Stimulated activated CD4-positive, alpha-beta T cell treated with anti-CD3 and anti-CD28 coated beads, Interleukin-4, amount 100 ng/mL, for 48 hours (primary cell): Measurements from ENCODE around the gene DLL1.
"Not testable (repeated sequence)": the region's sequence is repeated elsewhere in the genome, so short reads cannot be mapped to it uniquely, and the experiment has no call there.

Experiments
- DNase-seq, 2 donors: peaks; one replicate each; pipeline ENCODE4 v3.0.0-alpha.2; 2020; ENCODE audit warnings: low read depth in 2 of 2

DLL1 gene

DNA sequence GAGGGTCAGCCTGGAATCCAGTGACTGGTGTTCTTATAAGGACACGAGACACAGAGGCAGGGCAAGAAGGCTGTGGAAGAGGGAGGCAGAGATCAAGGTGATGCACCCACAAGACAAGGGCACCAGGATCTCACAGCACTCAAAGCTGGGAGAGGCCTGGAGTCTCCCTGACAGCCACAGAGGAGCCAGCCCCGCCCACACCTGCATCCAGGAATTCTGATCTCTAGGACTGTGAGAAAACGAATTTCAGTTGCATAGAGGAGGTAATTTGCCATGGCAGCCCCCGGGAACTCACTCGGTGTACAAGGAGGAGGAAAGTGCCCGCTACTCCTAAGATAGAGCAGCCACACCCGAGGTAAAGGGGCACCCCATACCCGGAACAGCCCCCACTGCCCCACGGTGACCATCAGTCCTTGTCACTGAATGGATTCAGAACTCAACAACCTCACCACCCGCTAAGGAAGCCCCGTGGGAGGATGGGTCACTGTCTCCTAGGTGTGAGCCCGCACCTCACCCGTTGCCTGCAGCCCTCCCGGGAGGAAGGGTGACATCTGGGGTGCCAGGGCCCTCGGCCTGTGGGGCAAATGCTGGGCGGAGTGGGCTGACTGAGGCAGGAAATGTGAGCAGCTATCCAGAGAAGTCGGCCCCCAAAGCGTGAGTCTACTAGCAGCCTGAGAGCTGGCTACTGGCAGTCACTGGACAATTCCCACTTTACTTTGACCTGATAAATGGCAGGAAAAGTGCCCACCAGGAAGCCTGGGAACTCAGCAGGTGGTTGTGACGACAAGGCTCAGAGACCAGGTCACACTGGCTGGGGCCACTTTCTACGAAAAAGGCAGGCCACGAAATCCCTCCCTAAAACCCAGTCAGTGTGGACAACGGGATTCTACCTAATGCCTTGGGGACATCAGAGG lies 22.4 kb downstream of the DLL1 start:
- DNase-seq = no peak

DNA sequence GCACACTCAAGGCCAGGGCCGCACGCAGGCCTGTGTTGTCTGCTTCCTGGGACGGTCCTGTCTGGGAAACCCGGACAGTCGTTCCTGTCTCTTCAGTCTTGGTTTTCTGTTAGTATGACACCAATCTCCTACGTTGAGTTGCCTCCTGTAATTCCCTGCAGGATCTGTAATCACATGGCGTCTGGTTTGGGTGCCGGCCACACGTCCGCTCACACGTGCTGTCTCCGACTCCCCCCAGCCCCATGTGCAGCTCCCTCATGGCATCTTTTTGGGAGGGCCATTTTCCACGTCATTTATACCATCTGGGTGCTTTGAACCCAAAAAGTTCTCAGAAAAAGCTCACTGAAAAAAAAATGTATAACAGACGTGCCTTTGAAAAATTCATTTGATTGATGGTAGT lies 23.2 kb downstream of the DLL1 start:
- DNase-seq = no peak

GRCh38 chr6:170266061-170266825 lies 24.6 kb downstream of the DLL1 start:
- DNase-seq = no peak

DNA sequence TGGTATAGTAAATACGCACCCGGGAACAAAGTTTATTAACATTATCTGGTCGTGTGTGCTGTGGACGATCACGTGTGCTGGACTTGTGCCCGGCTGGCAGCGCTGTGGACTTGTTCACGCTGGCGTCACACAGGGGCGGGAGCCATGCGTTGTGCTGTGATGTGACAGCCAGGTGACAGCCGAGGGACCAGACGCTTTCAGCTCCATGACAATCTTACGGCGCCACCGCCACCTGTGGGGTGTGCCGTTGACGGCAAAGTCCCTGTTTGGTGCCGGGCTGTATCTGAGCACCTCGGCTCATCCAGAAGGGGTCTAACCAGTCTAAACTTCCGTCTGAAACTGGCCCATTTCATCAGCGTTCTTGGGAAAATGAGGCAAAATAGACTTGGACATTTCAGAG lies 25.2 kb downstream of the DLL1 start:
- no peak for DNase-seq

DNA sequence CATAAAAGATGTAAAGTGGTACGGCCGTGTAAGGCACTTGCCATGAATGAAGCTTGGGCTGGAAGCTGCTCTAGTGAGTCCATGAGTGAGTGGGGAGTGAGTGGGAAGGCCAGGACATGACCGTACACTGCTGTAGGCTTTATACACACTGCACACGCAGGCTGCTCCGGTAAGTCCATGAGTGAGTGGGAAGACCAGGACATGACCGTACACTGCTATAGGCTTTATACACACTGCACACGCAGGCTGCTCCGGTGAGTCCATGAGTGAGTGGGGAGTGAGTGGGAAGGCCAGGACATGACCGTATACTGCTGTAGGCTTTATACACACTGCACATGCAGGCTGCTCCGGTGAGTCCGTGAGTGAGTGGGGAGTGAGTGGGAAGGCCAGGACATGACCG lies 26.2 kb downstream of the DLL1 start:
- DNase-seq = not testable (repeated sequence)

GRCh38 chr6:170264086-170264485 lies 26.8 kb downstream of the DLL1 start:
- no peak for DNase-seq

GRCh38 chr6:170263410-170263809 lies 27.5 kb downstream of the DLL1 start:
- no peak for DNase-seq

DNA sequence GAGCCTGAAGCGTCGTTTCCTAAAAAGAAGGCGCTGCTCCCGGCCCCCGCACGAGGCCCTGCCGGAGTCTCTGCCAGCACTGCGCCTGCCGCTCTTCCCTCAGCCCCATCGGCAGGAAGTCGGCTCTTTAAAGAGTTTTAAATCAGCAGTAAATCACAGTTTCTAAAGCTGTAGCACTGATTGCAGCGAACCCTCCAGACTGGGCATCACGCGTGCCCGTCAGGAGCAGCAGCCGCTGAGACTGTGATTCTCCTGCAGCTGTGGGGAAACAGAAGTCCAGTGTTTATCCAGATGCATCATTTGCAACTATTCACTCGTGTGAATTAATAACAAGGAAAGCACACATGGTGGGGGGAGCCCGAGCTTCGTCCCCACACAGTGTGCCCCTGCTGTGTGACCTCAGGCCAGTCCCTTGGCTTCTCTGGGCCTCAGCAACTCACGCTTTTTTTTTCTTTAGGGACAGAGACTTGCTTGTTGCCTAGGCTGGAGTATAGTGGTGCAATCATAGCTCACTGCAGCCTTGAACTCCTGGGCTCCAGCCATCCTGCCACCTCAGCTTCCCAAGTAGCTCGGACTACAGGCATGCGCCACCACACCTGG lies 28.3 kb downstream of the DLL1 start:
- DNase-seq = no peak

DNA sequence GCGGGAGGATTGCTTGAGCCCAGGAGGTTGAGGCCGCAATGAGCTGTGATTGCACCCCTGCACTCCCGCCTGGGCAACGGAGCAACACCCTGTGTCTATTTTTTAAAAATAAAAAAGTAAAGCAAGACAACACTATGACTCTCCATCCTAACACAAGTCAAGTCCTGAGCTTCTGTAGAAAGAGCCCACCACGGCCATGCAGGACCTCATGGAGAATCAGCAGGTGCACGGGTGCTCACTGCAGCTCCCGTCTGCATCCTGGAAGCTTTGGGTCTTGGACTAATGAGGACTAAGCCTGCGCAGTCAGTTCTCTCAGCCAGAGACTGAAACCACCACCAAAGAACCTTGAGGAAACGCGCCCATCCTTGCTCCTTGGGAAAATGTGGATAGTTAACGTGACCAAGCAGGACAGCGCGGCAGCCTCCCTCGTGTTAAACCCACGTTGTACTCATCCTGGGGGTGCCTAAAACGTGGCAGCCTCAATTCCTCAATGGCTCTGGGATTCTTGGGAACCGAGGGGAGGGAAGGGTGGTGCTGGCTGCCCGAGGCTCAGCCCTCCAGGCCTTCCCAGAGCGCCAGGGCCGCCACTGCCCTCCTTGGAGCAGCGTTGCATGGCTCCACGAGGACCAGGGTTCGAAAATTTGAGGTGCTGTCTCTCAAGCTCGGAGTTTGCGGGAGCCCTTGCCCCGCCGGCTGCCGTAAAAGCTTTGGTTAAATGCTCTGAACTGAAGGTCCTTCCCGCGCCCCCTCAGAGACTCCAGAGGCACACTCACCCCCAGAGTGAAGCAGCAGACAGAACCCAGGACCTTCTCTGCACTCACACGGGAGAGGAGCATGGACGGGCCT lies 29.0 kb downstream of the DLL1 start:
- no peak for DNase-seq

- no peak for DNase-seq
Measured at GRCh38 chr6:170260686-170261085, 30.2 kb downstream of the DLL1 start.

DNA sequence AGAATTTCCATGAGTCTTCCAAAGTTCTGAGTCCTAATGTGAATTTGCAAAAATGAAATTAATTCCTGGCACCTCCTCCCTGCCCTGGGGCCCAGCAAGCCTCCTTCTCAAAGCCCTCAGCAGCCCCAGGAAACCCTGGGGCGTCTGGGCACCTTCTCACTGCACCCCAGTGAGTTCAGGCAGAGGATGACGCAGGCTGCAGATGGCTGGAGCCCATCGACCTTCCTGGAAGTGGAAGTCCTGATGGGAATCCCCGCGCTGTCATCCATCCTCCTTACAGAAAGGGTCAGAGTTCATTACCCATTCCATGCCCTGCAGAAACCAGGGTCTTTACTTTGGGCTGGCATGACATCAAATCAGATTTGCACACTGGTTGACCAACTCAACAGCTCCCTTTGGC lies 31.6 kb downstream of the DLL1 start:
- no peak for DNase-seq

DNA sequence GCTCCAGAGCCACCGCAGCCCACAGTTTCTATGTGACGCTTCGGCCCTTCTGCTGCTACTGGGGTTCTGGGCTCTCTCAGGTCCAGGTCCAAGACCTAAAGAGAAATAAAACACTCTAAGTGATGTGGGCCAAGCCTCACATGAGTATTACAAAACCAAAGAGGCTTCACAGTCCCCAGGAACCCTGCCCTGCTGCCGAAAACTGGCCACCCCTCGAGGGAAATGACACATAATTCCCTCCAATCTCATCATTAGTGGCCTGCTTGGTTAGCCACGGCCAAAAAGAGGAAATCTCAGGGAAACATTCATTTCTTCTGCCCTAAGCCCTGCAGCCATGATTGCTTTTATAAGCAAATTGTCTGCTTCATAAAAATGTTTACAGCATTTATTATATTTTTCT lies 32.5 kb downstream of the DLL1 start:
- no peak for DNase-seq

DNA sequence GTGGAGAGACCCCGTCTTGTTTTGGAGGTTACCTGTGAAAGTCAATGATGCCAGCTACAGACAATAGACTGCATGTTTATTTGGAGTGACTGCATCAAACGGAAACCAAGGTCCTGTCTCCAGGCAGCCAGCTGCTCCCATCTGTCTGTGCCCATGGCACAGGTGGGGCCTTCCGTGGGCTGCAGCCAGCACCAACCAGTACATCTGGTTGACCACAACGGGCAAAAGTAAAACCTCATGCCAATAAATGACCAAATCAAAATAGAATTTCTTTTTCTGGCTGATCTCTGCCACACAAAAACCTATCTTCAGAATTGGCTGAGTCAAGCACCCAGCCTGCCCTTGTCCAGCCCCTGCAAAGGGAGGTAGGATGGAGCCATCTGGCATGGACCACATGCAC lies 33.5 kb downstream of the DLL1 start:
- no peak for DNase-seq

DNA sequence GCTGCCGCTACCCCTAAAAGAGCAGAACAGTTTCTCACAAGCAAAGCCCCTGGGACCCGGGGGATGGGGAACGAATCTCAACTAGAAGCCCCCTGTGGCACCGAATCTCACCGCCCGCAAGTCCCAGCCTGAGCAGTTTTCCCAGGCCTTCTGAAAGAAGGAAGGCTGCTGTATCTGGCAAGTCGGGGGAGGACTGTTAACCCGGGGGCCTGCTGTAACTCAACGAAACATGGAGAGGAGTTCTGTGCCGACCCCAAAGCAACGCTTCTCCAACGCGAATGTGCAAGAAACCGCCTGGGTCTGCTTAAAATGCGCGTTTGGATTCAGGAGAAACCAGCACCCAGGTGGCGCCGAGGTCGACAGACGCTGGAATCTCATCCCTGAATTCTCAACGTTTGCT lies 34.2 kb downstream of the DLL1 start:
- no peak for DNase-seq

DNA sequence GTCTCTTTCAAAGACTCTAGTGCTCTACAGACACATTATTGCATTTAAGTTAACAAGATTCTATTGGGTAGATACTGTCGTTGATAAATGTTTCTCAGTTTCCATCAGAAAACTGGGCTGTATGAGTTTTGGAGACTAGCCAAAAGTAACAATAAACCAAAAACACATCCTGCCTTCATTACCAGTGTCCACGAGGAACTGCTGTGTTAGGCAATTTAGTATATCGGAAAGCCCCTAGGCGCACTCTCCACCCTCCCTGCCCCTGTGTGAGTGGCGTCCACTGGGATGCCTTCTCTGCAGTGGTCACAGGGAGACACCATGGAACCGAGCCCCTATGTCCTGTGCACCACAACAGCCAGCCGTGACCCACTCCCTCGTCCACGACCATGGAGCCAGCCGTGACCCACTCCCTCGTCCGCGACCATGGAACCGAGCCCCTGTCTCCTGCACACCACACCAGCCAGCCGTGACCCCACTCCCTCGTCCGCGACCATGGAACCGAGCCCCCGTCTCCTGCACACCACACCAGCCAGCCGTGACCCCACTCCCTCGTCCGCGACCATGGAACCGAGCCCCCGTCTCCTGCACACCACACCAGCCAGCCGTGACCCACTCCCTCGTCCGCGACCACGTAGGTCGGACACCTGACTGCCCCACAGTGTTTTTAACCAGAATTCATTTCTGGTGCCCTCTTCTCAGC lies 35.3 kb downstream of the DLL1 start:
- DNase-seq = no peak

DNA sequence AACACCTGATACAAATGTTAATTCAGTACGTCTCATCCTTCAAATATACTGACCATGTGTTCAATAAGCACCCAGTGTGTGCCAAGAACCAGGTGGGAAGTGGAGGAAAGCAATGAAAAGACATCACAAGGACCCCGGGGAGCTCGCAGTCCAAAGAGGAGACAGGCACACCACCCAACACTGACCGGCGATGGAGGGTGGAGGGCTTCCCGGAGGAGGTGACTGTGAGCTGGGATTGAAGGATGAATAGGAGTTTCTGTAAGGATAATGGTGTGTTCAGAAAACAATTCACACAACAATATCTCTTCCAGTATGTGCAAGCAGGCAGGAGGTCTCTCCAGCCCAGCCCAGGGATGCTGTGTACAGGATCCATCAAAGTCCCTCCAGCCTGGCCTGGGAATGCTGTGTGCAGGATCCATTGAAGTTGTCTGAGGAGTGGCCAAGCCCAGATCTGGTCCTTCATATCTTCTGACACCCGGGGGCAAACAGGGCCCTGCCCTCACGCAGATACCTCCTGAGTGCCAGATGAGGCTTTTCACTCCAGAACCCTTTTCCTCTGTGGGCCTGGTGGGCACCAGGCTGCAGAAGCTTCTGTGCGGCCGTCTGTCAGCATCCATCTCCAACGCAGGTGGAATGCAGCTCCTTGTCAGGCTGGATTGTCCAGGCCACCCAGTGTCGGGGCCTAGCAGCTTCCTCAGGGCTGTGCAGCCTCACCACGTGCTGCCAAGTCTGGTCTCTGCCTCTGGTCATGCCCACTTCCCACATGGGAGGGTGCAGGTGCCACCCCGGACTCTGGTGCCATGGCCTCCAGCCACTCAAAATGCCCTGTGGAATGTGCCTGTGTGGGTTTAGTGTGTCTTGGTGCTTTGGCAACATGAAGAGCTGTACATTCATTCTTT lies 36.3 kb downstream of the DLL1 start:
- no peak for DNase-seq

DNA sequence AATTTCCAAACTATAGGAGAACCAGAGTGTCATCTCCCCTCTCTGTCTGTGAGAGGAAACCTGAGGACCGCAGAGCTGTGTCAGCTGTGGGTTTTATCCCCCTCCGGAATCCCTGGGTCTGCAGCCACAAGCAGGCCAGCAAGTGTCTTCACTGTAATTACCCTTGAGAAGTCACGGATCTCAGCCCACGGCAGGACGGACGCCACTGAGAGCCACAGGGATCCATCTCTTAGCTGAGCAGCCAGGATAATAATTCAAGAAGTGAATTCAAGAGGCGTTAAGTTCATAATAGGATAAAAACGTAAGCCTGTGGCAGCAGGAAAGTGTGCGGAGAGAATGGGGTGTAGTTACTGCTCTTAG lies 37.0 kb downstream of the DLL1 start:
- DNase-seq = no peak

- DNase-seq = no peak
Measured at GRCh38 chr6:170253226-170253909, 37.5 kb downstream of the DLL1 start.

DNA sequence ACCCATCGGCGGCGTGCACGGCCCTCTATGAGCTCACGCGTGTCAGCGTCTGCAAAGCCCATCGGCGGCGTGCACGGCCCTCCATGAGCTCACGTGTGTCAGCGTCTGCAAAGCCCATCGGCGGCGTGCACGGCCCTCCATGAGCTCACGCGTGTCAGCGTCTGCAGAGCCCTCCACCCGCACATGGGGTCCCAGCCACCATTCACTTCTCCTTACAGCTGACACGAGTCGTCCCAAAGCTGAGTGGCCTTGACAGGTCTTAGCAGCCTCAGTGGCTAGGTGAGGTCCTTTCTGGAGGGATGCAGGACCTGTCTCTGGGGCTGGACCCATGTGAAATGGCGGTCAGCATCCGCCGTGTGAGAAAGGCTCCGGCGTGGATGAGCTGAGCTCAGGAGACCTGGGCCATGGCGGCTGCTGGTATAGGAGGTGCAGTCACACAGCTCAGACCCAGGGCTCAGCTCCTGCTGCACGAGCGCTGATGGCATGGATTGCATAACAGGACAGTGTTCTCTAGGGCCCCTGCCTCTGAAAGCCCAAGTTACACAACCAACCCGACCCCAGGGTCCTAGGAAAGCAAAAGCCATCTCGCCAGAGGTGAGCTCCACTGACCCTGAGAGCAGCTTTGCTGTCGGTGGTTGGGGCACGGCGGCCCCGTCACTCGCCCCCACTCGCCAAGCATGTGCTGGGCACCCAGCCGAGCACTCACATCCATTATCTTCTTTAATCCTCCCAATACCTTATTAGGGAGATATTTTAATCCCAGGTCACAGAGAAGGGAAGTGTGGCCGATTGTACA lies 38.9 kb downstream of the DLL1 start:
- no peak for DNase-seq
